HG02642 (cell line): ENCODE data around the gene LBP.
"Not testable (repeated sequence)": the region's sequence is repeated elsewhere in the genome, so short reads cannot be mapped to it uniquely, and the experiment has no call there.

Experiments used
- ATAC-seq: cut with Tn5 transposase; IDR thresholded peaks from one replicate; pipeline ENCODE4 v1.9.1; 2021; ENCODE audit warnings: mild to moderate bottlenecking; ENCODE audit not compliant: unreplicated experiment, poor library complexity

The LBP gene, protein sequence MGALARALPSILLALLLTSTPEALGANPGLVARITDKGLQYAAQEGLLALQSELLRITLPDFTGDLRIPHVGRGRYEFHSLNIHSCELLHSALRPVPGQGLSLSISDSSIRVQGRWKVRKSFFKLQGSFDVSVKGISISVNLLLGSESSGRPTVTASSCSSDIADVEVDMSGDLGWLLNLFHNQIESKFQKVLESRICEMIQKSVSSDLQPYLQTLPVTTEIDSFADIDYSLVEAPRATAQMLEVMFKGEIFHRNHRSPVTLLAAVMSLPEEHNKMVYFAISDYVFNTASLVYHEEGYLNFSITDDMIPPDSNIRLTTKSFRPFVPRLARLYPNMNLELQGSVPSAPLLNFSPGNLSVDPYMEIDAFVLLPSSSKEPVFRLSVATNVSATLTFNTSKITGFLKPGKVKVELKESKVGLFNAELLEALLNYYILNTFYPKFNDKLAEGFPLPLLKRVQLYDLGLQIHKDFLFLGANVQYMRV

DNA sequence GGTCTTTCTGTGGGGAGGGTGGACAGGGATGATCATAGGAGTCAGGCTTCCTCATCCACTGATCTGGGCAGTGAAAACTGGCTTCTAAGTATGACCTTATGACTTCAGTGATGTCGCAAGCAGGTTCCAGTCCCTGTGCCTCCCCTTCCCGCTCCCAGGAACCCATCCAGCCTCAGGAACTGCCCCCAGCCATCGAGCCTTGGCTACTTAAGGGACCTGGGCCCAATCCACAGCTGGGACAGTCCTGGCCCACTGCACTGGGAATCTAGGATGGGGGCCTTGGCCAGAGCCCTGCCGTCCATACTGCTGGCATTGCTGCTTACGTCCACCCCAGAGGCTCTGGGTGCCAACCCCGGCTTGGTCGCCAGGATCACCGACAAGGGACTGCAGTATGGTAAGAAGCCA, at the start of gene LBP:
Gene LBP, plus strand, starts transcription at position 236 of the 405 bp plus-strand sequence. Its CDS starts 35 bp downstream, at position 271.
- no peak for ATAC-seq

DNA sequence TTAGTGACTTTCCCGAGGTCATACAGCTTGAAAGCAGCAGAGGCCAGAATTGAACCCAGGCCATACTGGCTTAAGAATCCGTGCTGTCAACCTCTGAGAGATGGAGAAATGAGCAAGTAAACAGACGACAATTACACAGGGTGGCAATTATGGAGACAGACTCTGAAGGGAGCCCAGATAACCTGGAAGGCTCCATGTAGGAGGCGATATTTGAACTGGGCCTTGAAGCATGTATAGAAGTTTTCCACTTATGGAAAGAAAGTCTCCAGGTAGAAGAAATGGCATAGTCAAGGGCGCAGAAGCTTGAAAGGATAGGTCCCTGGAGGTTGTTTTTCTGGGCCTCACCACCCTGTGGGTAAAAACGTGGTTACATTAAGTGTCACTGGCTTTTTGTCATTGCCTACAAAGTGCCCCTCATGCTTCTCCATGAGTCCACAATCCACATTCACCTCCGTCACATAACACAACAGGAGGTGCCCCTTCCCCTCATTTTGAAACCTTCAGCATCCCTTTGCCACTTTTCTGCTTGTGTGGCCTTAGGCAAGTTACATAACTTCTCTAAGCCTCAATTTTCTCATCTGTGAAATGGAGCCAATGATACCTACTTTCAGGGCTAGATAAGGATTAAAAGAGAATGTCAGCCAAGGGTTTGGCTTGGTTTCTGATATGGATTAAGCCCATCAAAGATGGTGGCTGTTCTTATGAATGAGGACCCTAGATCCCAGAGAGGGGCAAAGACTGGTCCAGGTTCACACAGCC, 48.2 kb upstream of the LBP start:
- ATAC-seq = no peak

DNA sequence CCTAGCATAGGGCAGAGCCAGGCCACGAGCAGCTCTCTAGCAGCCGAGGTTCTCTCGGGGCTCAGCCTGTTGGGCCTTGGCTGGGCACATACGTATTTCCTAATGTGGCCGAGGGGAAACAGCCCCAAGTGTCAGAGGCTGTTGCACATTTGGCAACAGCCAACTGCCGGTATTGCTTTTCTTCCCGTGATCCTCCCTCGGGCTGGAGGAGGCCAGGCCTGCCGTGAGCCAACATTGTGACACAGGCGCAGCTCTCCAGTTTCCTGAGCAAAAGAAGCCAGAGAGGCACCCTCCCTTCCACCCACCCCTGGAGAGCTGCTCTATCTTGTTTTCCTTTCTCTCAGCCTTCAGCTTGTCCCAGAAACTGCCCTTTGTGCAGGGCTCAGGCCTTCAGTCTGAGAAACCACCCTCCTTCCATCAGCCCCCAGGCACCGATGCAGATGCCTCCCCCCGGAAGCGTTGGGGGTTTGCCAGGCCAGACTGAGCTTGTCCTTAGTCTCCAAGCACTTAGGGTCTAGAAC, 47.5 kb upstream of the LBP start:
- ATAC-seq = no peak

DNA sequence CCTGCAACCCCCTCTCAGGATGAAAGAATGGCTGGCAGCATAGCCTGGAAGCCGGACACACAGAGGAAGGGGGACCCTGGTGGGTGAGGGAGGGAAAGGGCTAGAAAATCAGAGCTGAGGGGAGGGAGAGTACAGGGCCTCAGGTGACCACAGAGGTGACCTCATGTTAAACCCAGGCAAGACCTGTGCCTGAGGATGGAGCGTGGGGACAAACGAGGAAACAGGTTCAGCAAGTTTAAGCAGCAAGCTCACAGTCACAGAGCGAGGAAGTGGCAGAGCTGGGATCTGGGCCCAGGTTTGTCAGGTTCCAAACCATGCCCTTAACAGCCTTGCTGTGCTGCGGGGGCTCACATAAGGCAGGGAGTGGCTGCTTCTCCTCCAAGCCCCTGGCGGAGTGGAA, 46.3 kb upstream of the LBP start:
- no peak for ATAC-seq

DNA sequence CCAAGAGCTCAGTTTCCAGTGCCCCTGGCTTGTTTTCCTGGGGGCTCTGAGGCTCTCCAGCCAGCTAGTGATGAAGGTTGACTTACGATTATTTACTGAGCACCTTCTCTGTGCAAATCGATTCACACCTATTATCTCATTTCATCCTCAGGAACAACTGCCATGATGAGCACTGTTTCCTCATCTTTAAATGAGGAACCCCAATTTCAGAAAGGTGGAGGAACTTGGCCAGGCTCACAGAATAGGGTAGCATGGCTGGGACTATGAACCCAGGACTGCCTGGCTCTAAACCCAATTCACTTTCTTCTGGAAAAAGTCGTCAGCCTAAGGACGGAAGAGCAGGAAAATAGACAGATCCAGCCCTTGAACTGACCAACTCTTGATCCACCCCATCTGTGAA, 45.8 kb upstream of the LBP start:
- no peak for ATAC-seq

DNA sequence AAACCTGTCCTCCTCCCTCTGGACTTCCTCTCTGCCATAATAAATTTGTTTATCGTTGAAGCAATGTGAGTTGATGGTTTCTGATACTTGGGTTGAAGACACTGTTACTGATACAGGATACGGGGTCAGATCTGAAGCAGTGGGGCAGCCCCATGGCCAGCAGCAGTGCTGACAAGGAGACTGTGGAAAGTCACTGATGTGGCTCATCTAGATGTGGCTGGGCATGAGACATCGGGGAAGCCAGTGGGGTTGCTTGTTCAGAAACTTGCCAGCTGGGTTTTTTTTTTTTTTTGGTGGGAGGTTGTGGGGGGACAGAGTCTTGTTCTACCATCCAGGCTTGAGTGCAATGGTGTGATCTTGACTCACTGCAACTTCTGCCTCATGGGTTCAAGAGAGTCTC, 45.0 kb upstream of the LBP start:
- ATAC-seq = no peak

DNA sequence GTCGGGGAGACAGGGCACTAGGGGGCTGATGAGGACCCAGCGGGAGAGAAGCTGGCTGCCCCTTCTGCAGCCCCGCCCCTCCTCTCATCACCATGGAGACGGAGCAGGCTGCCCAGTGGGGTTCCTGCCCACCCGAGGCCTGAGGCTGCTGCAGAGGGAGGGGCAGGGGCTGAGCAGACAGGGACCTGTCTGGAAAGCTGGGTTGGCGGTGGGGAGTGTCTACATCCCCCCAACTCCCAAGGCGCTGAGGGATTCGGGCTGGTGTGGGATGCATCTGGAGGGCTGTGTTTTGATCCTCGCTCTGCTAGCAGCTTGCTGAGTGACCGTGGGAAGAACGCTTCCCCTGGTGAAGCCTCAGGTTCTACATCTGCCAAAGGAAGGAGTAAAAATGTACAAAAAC, 43.5 kb upstream of the LBP start:
- no peak for ATAC-seq

DNA sequence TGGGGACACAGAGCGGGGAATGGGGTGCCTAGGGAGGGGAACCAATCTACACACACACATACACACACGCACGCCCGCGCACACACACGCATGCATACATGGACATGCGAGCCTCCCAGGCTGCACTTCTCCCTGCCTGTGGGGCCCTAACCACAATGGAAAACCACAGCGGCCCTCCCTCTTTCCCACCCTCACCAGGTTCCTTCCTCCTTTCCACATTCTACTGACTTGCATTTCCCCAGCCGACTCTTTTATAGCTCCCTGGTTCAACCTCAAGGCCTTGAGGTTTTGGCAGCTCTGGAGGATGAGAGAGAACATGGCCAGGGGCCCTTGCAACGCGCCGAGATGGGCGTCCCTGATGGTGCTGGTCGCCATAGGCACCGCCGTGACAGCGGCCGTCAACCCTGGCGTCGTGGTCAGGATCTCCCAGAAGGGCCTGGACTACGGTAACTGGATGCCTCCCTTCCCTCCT, 42.3 kb upstream of the LBP start, which contains the start of gene BPI:
Gene BPI, plus strand, starts transcription at position 249 of the 472 bp plus-strand sequence. Its CDS starts 68 bp downstream, at position 317.
- ATAC-seq = no peak

DNA sequence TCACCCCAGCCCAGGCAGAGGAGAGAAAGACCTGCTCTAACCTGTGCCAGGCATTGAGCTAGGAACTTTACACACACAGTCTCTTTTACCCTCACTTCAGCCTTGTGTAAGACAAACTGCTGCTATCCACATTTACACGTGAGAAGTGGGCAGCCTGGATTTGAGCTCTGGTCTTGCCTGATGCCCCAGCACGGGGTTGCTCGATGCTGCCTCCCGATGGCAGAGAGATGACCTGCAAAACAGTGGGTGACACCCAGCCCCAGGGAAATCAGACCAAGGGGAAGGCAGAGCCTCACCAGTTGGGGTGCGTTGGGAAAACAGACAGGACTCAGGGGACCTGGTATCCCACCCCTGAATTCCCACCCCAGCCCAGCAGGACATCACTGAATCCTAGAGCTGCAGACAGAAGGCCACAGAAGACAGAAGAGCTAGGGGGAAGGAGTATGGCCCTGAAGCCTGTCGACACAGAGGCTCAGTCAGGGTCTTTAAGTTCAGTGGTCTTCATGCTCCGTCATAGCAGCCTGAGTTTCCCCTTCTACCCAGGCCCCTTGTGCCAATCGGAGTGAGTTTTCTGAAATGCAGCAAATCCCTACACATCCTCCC, 41.3 kb upstream of the LBP start:
- ATAC-seq = no peak

DNA sequence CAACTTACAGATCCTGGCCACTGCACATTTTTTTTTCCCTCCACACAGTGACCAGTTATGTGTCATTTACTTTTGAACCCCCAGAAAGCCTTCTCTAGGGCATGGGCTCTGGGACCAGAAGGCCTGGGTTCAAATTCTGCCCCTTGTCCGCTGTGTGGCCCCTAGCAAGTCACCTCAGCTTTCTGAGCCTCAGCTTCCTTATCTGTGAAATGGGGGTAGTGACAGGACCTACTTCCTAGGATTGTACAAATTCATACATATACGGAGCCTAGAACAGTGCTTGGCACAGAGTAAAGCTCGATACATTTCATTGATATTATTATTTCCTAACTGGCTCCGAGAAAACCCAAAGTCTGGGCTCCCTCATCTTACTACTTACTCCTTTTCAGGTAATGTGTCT, 40.7 kb upstream of the LBP start:
- no peak for ATAC-seq

DNA sequence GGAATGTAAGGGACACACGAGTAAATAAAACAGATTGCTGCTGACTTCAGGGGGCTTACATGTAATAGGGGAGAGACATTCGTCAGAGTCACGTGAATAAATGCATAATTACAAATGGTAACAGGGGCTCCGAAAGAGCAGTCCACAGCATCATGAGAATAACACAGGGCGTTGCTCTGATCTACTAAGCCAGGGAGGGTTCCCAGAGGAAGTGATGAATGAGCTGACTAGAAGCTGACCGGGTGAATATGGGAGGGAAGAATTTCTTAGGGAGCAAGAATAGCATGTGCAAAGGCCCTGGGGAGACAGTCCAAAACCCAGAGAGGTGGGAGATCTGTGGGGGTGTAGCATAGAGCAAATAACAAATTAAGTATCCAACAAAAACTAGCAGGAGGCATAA, 39.9 kb upstream of the LBP start:
- ATAC-seq = no peak

DNA sequence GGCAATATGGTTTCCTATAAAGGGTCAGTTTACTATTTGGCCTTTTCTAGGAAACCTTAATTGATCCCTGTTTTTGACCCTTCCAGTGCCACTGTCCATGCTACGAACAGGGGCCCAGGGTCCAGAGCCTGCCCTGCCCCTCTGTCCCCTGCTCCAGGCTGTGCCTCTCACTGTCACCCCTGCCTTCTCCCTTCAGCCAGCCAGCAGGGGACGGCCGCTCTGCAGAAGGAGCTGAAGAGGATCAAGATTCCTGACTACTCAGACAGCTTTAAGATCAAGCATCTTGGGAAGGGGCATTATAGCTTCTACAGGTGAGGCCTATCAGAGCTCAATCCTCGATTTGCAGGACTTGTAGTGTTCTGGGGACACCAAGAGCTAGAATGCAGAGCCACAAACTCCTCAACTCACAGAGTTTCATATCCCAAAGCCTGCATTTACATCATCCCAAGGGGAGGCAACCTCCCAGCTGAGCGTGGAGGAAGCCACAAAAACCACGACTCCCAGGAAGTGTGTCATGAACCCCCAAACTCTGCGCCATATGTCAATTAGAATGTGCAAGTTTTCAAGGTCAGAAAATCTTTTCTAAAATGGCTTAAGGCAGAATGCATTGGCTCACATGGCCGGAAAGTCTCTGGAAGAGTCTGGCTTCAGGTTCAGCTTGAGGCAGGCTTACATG, 38.8 kb upstream of the LBP start:
- no peak for ATAC-seq

DNA sequence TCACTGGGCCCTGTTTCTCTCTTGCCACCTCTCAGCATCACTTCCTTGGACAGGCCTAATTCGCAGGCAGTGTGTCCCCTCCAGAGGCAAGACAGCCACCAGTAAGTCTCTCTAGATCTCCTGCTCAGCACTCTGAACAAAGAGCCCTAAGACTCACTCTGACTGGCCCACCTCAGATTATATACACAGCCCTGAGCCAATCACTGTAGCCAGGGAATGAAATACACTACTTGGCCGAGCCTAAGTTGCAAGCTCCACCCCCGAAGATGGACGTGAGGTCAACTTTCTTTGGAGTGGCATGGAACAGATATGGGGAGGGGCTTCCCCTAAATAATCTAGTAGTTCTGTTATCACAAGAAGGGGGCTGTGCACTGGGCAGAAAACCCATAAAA, 38.2 kb upstream of the LBP start:
- no peak for ATAC-seq

DNA sequence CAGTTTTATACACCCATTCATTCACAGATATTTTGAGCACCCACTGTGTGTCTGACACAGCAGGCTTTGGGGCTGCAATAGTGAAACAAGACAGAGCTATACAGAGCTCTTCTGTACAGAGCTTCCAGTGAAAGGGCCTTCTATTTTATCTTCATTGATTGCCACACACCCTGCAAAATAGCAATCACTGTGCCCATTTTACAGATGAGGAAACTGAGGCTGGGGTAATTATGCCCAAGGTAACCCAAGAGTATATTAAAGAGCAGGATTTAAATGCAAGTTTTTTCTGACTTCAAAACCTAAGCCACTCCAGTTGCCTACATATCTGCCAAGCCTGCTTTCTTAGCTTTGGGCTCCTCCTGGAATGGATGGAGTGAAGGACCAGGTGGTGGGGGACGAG, 37.8 kb upstream of the LBP start:
- ATAC-seq = no peak

DNA sequence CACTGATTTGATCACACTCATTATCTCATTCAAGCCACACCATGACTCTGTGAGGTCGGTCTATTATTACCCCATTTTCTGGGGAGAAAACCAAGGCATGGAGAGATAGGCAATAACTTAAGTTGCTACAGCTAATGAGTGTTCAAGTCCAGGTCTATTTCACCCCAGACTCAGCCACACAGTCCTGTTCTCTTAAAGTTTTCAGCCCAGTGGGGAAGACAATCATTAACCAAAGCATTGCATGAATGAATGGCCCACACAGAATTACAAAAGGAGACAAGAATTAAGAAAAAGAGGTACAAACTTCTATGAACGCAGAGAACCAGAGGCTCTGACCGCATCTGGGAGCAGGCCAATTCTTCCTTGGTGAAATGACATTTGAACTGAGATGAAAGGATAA, 35.2 kb upstream of the LBP start:
- no peak for ATAC-seq

DNA sequence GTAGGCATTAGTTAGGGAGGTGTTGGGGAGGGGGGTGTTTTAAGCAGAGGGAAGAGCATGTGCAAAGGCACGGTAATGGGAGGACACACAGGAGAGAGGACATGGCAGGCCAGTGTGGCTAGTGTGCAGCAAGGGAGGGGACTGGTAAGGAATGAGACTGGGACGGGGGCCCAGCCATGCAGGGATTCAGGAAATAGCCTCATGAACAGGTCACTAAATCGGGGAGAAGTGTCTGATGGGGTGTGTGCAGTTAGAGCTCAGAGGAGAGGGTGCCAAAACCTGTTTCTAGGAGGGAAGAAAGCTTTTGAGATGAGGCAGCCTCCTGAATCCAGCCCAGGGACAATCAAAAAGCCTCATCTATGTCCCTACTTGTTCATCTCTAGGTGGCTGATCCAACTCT, 34.8 kb upstream of the LBP start:
- ATAC-seq = no peak

DNA sequence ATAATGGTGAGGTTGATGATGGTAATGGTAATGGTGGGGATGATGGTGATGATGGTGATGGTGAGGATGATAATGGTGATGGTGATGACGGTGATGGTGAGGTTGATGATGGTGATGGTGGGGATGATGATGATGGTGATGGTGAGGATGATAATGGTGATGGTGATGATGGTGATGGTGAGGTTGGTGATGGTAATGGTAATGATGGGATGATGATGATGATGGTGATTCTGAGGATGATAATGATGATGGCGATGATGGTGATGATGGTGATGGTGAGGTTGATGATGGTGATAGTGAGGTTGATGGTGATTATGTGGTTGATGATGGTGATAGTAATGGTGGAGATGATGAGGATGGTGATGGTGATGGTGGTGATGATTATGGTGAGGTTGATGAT, 32.6 kb upstream of the LBP start:
- ATAC-seq = no peak

DNA sequence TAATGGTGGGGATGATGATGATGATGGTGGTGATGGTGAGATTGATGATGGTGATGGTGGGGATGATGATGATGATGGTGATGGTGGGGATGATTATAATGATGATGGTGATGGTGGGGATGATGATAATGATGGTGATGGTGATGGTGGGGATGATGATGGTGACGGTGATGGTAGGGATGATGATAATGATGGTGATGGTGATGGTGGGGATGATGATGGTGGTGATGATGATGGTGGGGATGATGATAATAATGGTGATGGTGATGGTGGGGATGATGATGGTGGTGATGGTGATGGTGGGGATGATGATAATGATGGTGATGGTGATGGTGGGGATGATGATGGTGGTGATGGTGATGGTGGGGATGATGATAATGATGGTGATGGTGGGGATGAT, 31.9 kb upstream of the LBP start:
- not testable (repeated sequence) for ATAC-seq

DNA sequence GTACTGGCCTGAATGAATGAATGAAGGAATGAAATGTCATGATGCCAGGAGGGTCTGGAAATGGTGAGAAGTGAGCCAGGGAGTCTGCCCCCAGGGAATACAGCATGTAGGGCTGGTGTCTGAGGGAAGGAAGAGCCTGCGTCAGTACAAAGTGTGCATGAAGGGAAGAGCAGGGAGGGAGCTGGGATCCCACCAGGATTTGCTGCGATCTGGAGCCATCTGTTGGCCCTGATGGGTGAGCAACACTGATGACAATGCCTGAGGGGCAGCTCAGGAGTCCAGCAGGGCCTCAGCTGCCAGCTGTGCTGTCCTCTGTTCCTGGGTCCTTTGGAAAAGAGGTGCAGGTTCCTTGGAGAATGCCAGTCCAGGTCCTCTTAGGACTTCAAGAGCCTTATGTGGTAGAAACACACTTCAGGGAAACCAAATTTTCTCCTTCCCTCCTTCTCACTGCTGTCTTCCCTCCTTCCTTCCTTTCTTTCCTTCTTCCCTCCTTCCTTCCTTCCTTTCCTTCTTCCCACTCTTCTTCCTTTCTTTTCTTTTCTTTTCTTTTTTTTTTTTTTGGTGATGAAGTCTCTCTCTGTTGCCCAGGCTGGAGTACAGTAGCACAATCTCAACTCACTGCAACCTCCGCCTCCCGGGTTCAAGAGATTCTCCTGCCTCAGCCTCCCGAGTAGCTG, 30.9 kb upstream of the LBP start:
- no peak for ATAC-seq

DNA sequence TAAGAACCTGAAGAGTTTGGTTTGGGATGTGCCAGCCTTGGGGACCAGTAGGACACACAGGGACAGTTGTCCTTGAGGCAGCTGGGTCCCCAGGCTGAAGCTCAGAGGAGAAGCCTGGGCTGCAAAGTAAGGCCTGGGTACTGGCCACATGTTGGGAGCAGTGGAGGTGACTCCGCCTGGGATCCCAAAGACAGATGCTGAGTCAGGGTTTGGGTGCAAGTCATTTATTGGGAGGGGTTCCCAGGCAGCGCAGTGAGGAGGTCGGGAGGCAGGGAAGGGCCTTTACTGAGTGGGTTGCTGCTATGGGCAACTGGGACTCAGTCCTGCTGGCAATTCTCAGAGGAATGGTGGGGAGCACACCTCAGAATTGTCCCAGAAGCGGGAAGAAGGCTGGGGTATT, 29.9 kb upstream of the LBP start:
- ATAC-seq = no peak
